K562 (cell line): ENCODE data around the gene CCDC148. TPM values are rescaled to one million over a fixed set of nuclear protein-coding genes. Genes with fewer than 3 reads are reported as not detected.

ENCODE experiments used
- ATAC-seq: fragments of 200-7000 bp; cut with Tn5 transposase; 3 replicates; pipeline ENCODE4 v1.9.1; 2020; ENCODE audit warnings: moderate library complexity
- BruUV-seq: library from RNA; stranded (reverse); fragments of 400-500 nt; replicated peaks from 2 replicates; lab custom pipeline; 2021; lab: Mats Ljungman, UMichigan
- CTCF ChIA-PET: fragments of 300-600 bp; formaldehyde crosslinking; extraction: SDS; loops from one replicate; lab custom pipeline; 2021; ENCODE audit warnings: low intra/inter-chr PET ratio; lab: Yijun Ruan, JAX
- POLR2A ChIA-PET: fragments of 300-600, 350-650 bp; sonication (Branson Sonifier 250); formaldehyde crosslinking; extraction: SDS; loops from one replicate; lab custom pipeline; 2021; ENCODE audit warnings: antibody characterized with exemption, inconsistent platforms; lab: Yijun Ruan, JAX
- DNase-seq, 4 experiments: peaks; one replicate each; pipeline versions ENCODE4 v3.0.0 to v3.0.0-alpha.2; 2011 to 2018; ENCODE audit warnings: low spot score in 3 of 4, mixed read lengths in 3 of 4; ENCODE audit errors: extremely low read depth in 1 of 4
- FAIRE-seq: peaks from 2 replicates; lab custom pipeline; 2011; peaks lifted over from hg19 to GRCh38; lab: Jason Lieb, UNC
- H2AFZ ChIP-seq: 2 replicates; pipeline ENCODE4 v1.6.0; 2011; ENCODE audit warnings: low read depth, low read length, control low read depth, inconsistent platforms
- H3K27ac ChIP-seq: fragments of 200-600 bp; 3 replicates; pipeline ENCODE4 v1.8.0; 2011; ENCODE audit warnings: low read depth, mild to moderate bottlenecking, control low read depth, inconsistent platforms, low read length, moderate library complexity, mixed read lengths; ENCODE audit errors: extremely low read depth
- H3K27me3 ChIP-seq, 2 experiments: fragments of 300-600 bp in 1 of 2; 2 replicates in 1 of 2; 3 replicates in 1 of 2; pipeline versions ENCODE4 v1.6.0 to v1.8.0; 2011; ENCODE audit warnings: inconsistent platforms in 2 of 2, low read length in 2 of 2, mild to moderate bottlenecking in 1 of 2, mixed read lengths in 1 of 2, moderate library complexity in 1 of 2; ENCODE audit not compliant: control insufficient read depth in 2 of 2, insufficient read depth in 2 of 2
- H3K36me3 ChIP-seq: fragments of 300-600 bp; 3 replicates; pipeline ENCODE4 v1.8.0; 2011; ENCODE audit warnings: mild to moderate bottlenecking, low read length, inconsistent platforms; ENCODE audit not compliant: control insufficient read depth, insufficient read depth
- H3K4me1 ChIP-seq, 2 experiments: fragments of 200-600 bp in 1 of 2; replicated peaks in 1 of 2; 2 replicates in 1 of 2; 3 replicates in 1 of 2; pipeline versions ENCODE4 v1.5.1 to v1.8.0; 2011; ENCODE audit warnings: inconsistent platforms in 2 of 2, low read length in 2 of 2, mild to moderate bottlenecking in 1 of 2, mixed read lengths in 1 of 2, moderate library complexity in 1 of 2; ENCODE audit not compliant: control insufficient read depth in 2 of 2, insufficient read depth in 2 of 2
- H3K4me2 ChIP-seq: 2 replicates; pipeline ENCODE4 v1.6.1; 2011; ENCODE audit warnings: low read length, control low read depth, inconsistent platforms, mixed read lengths; ENCODE audit not compliant: insufficient read depth
- H3K4me3 ChIP-seq: fragments of 200-600 bp; sonication (generic), shearing (Covaris generic); 2 replicates; pipeline ENCODE4 v1.5.1; 2016; ENCODE audit warnings: control low read depth, inconsistent platforms
- H3K79me2 ChIP-seq: fragments of 200-600 bp; 3 replicates; pipeline ENCODE4 v1.8.0; 2011; ENCODE audit warnings: low read length, inconsistent platforms; ENCODE audit not compliant: control insufficient read depth, insufficient read depth
- H3K9ac ChIP-seq, 2 experiments: 2 replicates each; pipeline versions ENCODE4 v1.6.0 to v1.6.1; 2011; ENCODE audit warnings: low read depth in 2 of 2, low read length in 2 of 2, control low read depth in 1 of 2, inconsistent platforms in 1 of 2, mild to moderate bottlenecking in 1 of 2, mixed read lengths in 1 of 2; ENCODE audit not compliant: insufficient read depth in 1 of 2
- H3K9me1 ChIP-seq: one replicate; pipeline ENCODE4 v1.6.0; 2011; ENCODE audit warnings: inconsistent platforms, mild to moderate bottlenecking, low read length, moderate library complexity; ENCODE audit not compliant: control insufficient read depth, insufficient read depth
- H3K9me3 ChIP-seq: replicated peaks from 2 replicates; pipeline ENCODE4 v1.5.1; 2011; ENCODE audit warnings: low read depth, low read length, inconsistent platforms; ENCODE audit not compliant: control insufficient read depth, insufficient read depth
- H4K20me1 ChIP-seq: replicated peaks from 2 replicates; pipeline ENCODE4 v1.6.1; 2011; ENCODE audit warnings: low read length, inconsistent platforms, mixed read lengths; ENCODE audit not compliant: control insufficient read depth, insufficient read depth
- ARID3A ChIP-seq: IDR thresholded peaks from 2 replicates; pipeline ENCODE4 v1.6.1; 2012; ENCODE audit warnings: low read depth, low read length, improper control_type of control experiment, borderline replicate concordance
- E2F4 ChIP-seq: sonication (generic); formaldehyde crosslinking; IDR thresholded peaks from 2 replicates; pipeline ENCODE4 v1.8.0; 2022; ENCODE audit warnings: mild to moderate bottlenecking, low read depth, missing genetic modification reagents
- NCOA2 ChIP-seq, 2 experiments: fragments of 450-650 bp; IDR thresholded peaks; 2 replicates each; pipeline ENCODE4 v1.6.1; 2018; ENCODE audit warnings: mild to moderate bottlenecking in 2 of 2, moderate library complexity in 1 of 2; ENCODE audit not compliant: partially characterized antibody in 2 of 2
- NEUROD1 ChIP-seq: fragments of 150-350 bp; IDR thresholded peaks from 2 replicates; pipeline ENCODE4 v1.6.1; 2014; ENCODE audit warnings: borderline replicate concordance, low read length, low read depth; ENCODE audit not compliant: partially characterized antibody
- NR1H2 ChIP-seq: sonication (generic); formaldehyde crosslinking; IDR thresholded peaks from 2 replicates; pipeline ENCODE4 v1.4.0; 2020; ENCODE audit warnings: mild to moderate bottlenecking, missing genetic modification reagents
- PHB ChIP-seq: fragments of 250-450 bp; sonication (Bioruptor Pico); IDR thresholded peaks from 2 replicates; pipeline ENCODE4 v1.5.0; 2021
- PRMT5 ChIP-seq: sonication (generic); formaldehyde crosslinking; IDR thresholded peaks from 2 replicates; pipeline ENCODE4 v1.5.0; 2020; ENCODE audit warnings: missing genetic modification reagents
- RAD51 ChIP-seq: fragments of 450-650 bp; IDR thresholded peaks from 2 replicates; pipeline ENCODE4 v1.7.1; 2016; ENCODE audit warnings: low read depth, mild to moderate bottlenecking, borderline replicate concordance
- RERE ChIP-seq: sonication (generic); formaldehyde crosslinking; IDR thresholded peaks from 2 replicates; pipeline ENCODE4 v1.8.0; 2023; ENCODE audit warnings: missing genetic modification reagents, mild to moderate bottlenecking, borderline replicate concordance
- TGIF2 ChIP-seq: sonication (generic); formaldehyde crosslinking; IDR thresholded peaks from 2 replicates; pipeline ENCODE4 v1.8.1; 2022; ENCODE audit warnings: mild to moderate bottlenecking, missing genetic modification reagents, moderate library complexity
- ZBED1 ChIP-seq: IDR thresholded peaks from 2 replicates; pipeline ENCODE4 v1.6.1; 2014
- ZBTB43 ChIP-seq: sonication (generic); formaldehyde crosslinking; IDR thresholded peaks from 2 replicates; pipeline ENCODE4 v1.8.0; 2023; ENCODE audit warnings: mild to moderate bottlenecking, missing genetic modification reagents
- ZNF174 ChIP-seq: fragments of 250-450 bp; sonication (Bioruptor Pico); IDR thresholded peaks from 2 replicates; pipeline ENCODE4 v1.4.0; 2020; ENCODE audit warnings: mild to moderate bottlenecking
- ZNF707 ChIP-seq: fragments of 250-450 bp; sonication (Bioruptor Pico); conservative IDR thresholded peaks from 2 replicates; pipeline ENCODE4 v1.8.0; 2022; ENCODE audit warnings: inconsistent platforms, mild to moderate bottlenecking, moderate library complexity
- WGBS: fragments of 100-300 bp; shearing (Covaris generic); methylation state at CpG from one replicate; pipeline ENCODE4 v1.1.6; 2016; ENCODE audit warnings: low coverage, mixed read lengths; ENCODE audit not compliant: insufficient coverage; ENCODE audit errors: missing lambda C conversion rate; 5-methylcytosine and 5-hydroxymethylcytosine counted together
- in situ Hi-C: fragments of 300-500 bp; cut with MboI; formaldehyde crosslinking; loops from 4 replicates; pipeline ENCODE4 v1.15.0; 2018; ENCODE audit warnings: inconsistent platforms, mixed read lengths
- intact Hi-C: fragments of 100-400 bp; cut with micrococcal nuclease; formaldehyde crosslinking; loops from 2 replicates; pipeline ENCODE4 v1.14.2; 2022
- polyA plus RNA-seq, 8 experiments: library from polyadenylated mRNA; depleted of rRNA in 4 of 8; stranded (reverse) in 5 of 8; unstranded in 3 of 8; fragments of >200 nt; fragmentation: Nextera tagmentation in 2 of 8; fragmentation: Illumina TruSeq in 1 of 8; extraction: Ambion mirVana in 2 of 8; extraction: Trizol in 1 of 8; gene quantifications; 2 replicates each; pipeline versions ENCODE4 v1.2.1 to v1.2.3, GENCODE V29; 2011 to 2014; ENCODE audit warnings: inconsistent platforms in 1 of 8, missing spikeins in 1 of 8
- total RNA-seq, 7 experiments: library from RNA; depleted of rRNA in 6 of 7; stranded (reverse); fragments of >200 nt in 6 of 7; fragmentation: Illumina TruSeq in 2 of 7; extraction: Trizol in 2 of 7; gene quantifications; 2 replicates each; pipeline versions ENCODE4 v1.2.1 to v1.2.3, GENCODE V29; 2011 to 2021; ENCODE audit warnings: low replicate concordance in 1 of 7

The CCDC148 gene
- total and polyA plus RNA-seq, 9 of the 15 experiments (the other 6 are each of a cell fraction or from before 2014, with no cell fraction given): 0.10 to 1.4 (median 0.65) TPM

GRCh38 chr2:158205215-158205614 lies 251.3 kb downstream of the CCDC148 start:
- ChIA-PET CTCF (no interaction called here), POLR2A (no interaction called here)
- H3K9me3 ChIP-seq: no peaks in the 10 kb centered on the region
- H3K9ac ChIP-seq: no peak overlapping the region
- H3K4me3 ChIP-seq: no peak overlapping the region
- H3K9me1 ChIP-seq: no peaks in the 10 kb centered on the region
- no peak overlapping the region for H3K27ac ChIP-seq
- WGBS: 24% methylated on average over 1 of the region's 1 CpG
- in situ Hi-C loops: no loop called here
- H4K20me1 ChIP-seq: no peaks in the 10 kb centered on the region
- FAIRE-seq: no peak
- H3K4me2 ChIP-seq: no peak overlapping the region
- no peaks in the 10 kb centered on the region for H3K36me3 ChIP-seq
- no peak for DNase-seq
- no peaks in the 10 kb centered on the region for H3K27me3 ChIP-seq
- H3K79me2 ChIP-seq: no peaks in the 10 kb centered on the region
- ATAC-seq: no peak
- BruUV-seq: no TSS peak
- no peaks in the 10 kb centered on the region for H3K4me1 ChIP-seq
- H2AFZ ChIP-seq: no peak overlapping the region
- intact Hi-C loops: no loop called here
- no peak for TF ChIP-seq PRMT5 (CRISPR knock-in tag)
- no peak for TF ChIP-seq ARID3A
- no peak for TF ChIP-seq ZNF174 (CRISPR knock-in tag)
- TF ChIP-seq NCOA2 (IDR thresholded peaks at IDR 0.05; ENCODE audit: partially characterized antibody in 2 of 2): no peak
- TF ChIP-seq PHB: no peak
- TF ChIP-seq RAD51: no peak
- no peak for TF ChIP-seq E2F4 (CRISPR knock-in tag)
- TF ChIP-seq ZNF707: no peak
- no peak for TF ChIP-seq NR1H2
- TF ChIP-seq NEUROD1: no peak
- TF ChIP-seq TGIF2 (CRISPR knock-in tag): no peak
- TF ChIP-seq ZBED1: no peak
- TF ChIP-seq RERE: no peak
- TF ChIP-seq ZBTB43 (CRISPR knock-in tag): no peak
